IMR-90 (cell line): ENCODE results near the gene SAA1. TPM values are rescaled to one million over a fixed set of nuclear protein-coding genes. Genes with fewer than 3 reads are reported as not detected.

Source experiments
- ATAC-seq: fragments of 200-7000 bp; cut with Tn5 transposase; 2 replicates; pipeline ENCODE4 v1.9.1; 2020; ENCODE audit warnings: low read depth, mild to moderate bottlenecking, moderate library complexity
- BruUV-seq: library from RNA; stranded (reverse); fragments of 400-500 nt; replicated peaks from 2 replicates; lab custom pipeline; 2021; lab: Mats Ljungman, UMichigan
- CTCF ChIA-PET: fragments of 300-600 bp; formaldehyde crosslinking; extraction: SDS; loops from one replicate; lab custom pipeline; 2021; ENCODE audit warnings: antibody characterized with exemption; lab: Yijun Ruan, JAX
- POLR2A ChIA-PET: fragments of 300-600 bp; sonication (Branson Sonifier 250); formaldehyde crosslinking; loops from one replicate; lab custom pipeline; 2022; ENCODE audit warnings: antibody characterized with exemption; ENCODE audit not compliant: unreplicated experiment; lab: Charles Lee
- DNase-seq: peaks from one replicate; pipeline ENCODE4 v3.0.0; 2013
- H2AFZ ChIP-seq: replicated peaks from 2 replicates; pipeline ENCODE3; 2013; ENCODE audit warnings: low read length, mild to moderate bottlenecking; ENCODE audit not compliant: poor library complexity
- H2AK5ac ChIP-seq: 2 replicates; pipeline ENCODE4 v1.6.1; 2013; ENCODE audit warnings: low read depth, low read length, inconsistent platforms
- H2AK9ac ChIP-seq: replicated peaks from 2 replicates; pipeline ENCODE3; 2013; ENCODE audit warnings: mild to moderate bottlenecking, low read depth, low read length, moderate library complexity; ENCODE audit not compliant: poor library complexity
- H2BK120ac ChIP-seq: 2 replicates; pipeline ENCODE4 v1.6.1; 2013; ENCODE audit warnings: low read depth, low read length, inconsistent platforms
- H2BK15ac ChIP-seq: 3 replicates; pipeline ENCODE4 v1.6.1; 2013; ENCODE audit warnings: low read depth, low read length, inconsistent platforms
- H2BK20ac ChIP-seq: 2 replicates; pipeline ENCODE4 v1.6.1; 2013; ENCODE audit warnings: low read depth, mild to moderate bottlenecking, inconsistent platforms, low read length, moderate library complexity
- H2BK5ac ChIP-seq: 2 replicates; pipeline ENCODE4 v1.6.1; 2013; ENCODE audit warnings: mild to moderate bottlenecking, low read depth, low read length, inconsistent platforms; ENCODE audit not compliant: poor library complexity, severe bottlenecking
- H3K14ac ChIP-seq: replicated peaks from 2 replicates; pipeline ENCODE4 v1.6.1; 2013; ENCODE audit warnings: low read depth, low read length, inconsistent platforms
- H3K18ac ChIP-seq: 2 replicates; pipeline ENCODE4 v1.6.1; 2013; ENCODE audit warnings: low read depth, low read length, control low read depth
- H3K23ac ChIP-seq: 2 replicates; pipeline ENCODE4 v1.6.1; 2013; ENCODE audit warnings: low read depth, low read length, inconsistent platforms
- H3K27ac ChIP-seq: 2 replicates; pipeline ENCODE4 v1.5.1; 2013; ENCODE audit warnings: mild to moderate bottlenecking, control low read depth, low read length; ENCODE audit not compliant: insufficient read depth
- H3K27me3 ChIP-seq: 2 replicates; pipeline ENCODE4 v1.6.1; 2013; ENCODE audit warnings: low read length; ENCODE audit not compliant: control insufficient read depth, insufficient read depth
- H3K36me3 ChIP-seq: 2 replicates; pipeline ENCODE4 v1.6.1; 2013; ENCODE audit warnings: low read length, mixed read lengths; ENCODE audit not compliant: control insufficient read depth, insufficient read depth
- H3K4ac ChIP-seq: 2 replicates; pipeline ENCODE4 v1.6.1; 2013; ENCODE audit warnings: low read depth, low read length, inconsistent platforms
- H3K4me1 ChIP-seq: 2 replicates; pipeline ENCODE4 v1.6.1; 2013; ENCODE audit warnings: low read length, mixed read lengths; ENCODE audit not compliant: control insufficient read depth, insufficient read depth
- H3K4me2 ChIP-seq: 2 replicates; pipeline ENCODE4 v1.6.1; 2013; ENCODE audit warnings: low read depth, mild to moderate bottlenecking, control low read depth, low read length, moderate library complexity
- H3K4me3 ChIP-seq: 2 replicates; pipeline ENCODE4 v1.5.1; 2013; ENCODE audit warnings: low read depth, mild to moderate bottlenecking, control low read depth, low read length, moderate library complexity; ENCODE audit not compliant: insufficient read depth
- H3K56ac ChIP-seq: 2 replicates; pipeline ENCODE4 v1.6.1; 2013; ENCODE audit warnings: low read length, inconsistent platforms; ENCODE audit not compliant: insufficient read depth; ENCODE audit errors: extremely low read depth
- H3K79me1 ChIP-seq, 2 experiments: 2 replicates each; pipeline ENCODE4 v1.6.1; 2013; ENCODE audit warnings: low read length in 2 of 2, inconsistent platforms in 1 of 2, low read depth in 1 of 2
- H3K9ac ChIP-seq: 2 replicates; pipeline ENCODE4 v1.6.1; 2013; ENCODE audit warnings: low read depth, low read length, control low read depth
- H3K9me1 ChIP-seq: 2 replicates; pipeline ENCODE4 v1.6.1; 2013; ENCODE audit warnings: low read length, inconsistent platforms; ENCODE audit not compliant: insufficient read depth
- H3K9me3 ChIP-seq: 2 replicates; pipeline ENCODE4 v1.6.1; 2013; ENCODE audit warnings: low read length; ENCODE audit not compliant: control insufficient read depth, insufficient read depth
- H4K20me1 ChIP-seq: 2 replicates; pipeline ENCODE4 v1.6.1; 2013; ENCODE audit warnings: low read length, inconsistent platforms; ENCODE audit not compliant: insufficient read depth
- H4K5ac ChIP-seq: 2 replicates; pipeline ENCODE4 v1.6.1; 2013; ENCODE audit warnings: mild to moderate bottlenecking, low read depth, low read length, control low read depth
- H4K8ac ChIP-seq, 2 experiments: 2 replicates each; pipeline ENCODE4 v1.6.1; 2013; ENCODE audit warnings: low read depth in 2 of 2, low read length in 2 of 2, control low read depth in 1 of 2, inconsistent platforms in 1 of 2
- H4K91ac ChIP-seq: 2 replicates; pipeline ENCODE4 v1.6.1; 2013; ENCODE audit warnings: low read depth, low read length, inconsistent platforms; ENCODE audit not compliant: insufficient read depth
- BHLHE40 ChIP-seq: fragments of 150-350 bp; IDR thresholded peaks from 2 replicates; pipeline ENCODE4 v1.6.1; 2016; ENCODE audit warnings: mild to moderate bottlenecking, low read depth, low read length
- CEBPB ChIP-seq: IDR thresholded peaks from 2 replicates; pipeline ENCODE4 v1.6.1; 2012; ENCODE audit warnings: low read depth, low read length, improper control_type of control experiment
- CHD1 ChIP-seq: IDR thresholded peaks from 2 replicates; pipeline ENCODE4 v1.6.1; 2012; ENCODE audit warnings: low read depth, low read length, improper control_type of control experiment
- MAFK ChIP-seq: IDR thresholded peaks from 2 replicates; pipeline ENCODE4 v1.6.1; 2012; ENCODE audit warnings: low read depth, low read length, improper control_type of control experiment
- MXI1 ChIP-seq: IDR thresholded peaks from 2 replicates; pipeline ENCODE4 v1.6.1; 2012; ENCODE audit warnings: low read depth, mild to moderate bottlenecking, low read length, moderate library complexity, borderline replicate concordance
- POLR2A ChIP-seq: IDR thresholded peaks from 2 replicates; pipeline ENCODE4 v1.6.1; 2012; ENCODE audit warnings: mild to moderate bottlenecking, low read depth, low read length
- RFX5 ChIP-seq: IDR thresholded peaks from 2 replicates; pipeline ENCODE4 v1.8.0; 2012; ENCODE audit warnings: low read depth, mild to moderate bottlenecking, low read length, moderate library complexity
- SMC3 ChIP-seq: fragments of 150-350 bp; IDR thresholded peaks from 2 replicates; pipeline ENCODE4 v1.6.1; 2016; ENCODE audit warnings: low read depth, mild to moderate bottlenecking, antibody characterized with exemption, low read length, moderate library complexity
- WGBS, 2 experiments: methylation state at CpG; one replicate each; pipeline versions ENCODE4 v1.1.5 to v1.1.7; 2013; ENCODE audit warnings: missing lambda C conversion rate in 2 of 2; ENCODE audit not compliant: insufficient read length in 1 of 2; ENCODE audit errors: extremely low coverage in 2 of 2; 5-methylcytosine and 5-hydroxymethylcytosine counted together
- dilution Hi-C: fragments of 300-500 bp; cut with HindIII; formaldehyde crosslinking; loops from one replicate; pipeline ENCODE4 v1.14.3; 2018; ENCODE audit warnings: low sequenced_read_pairs; ENCODE audit not compliant: unreplicated experiment
- in situ Hi-C: fragments of 300-500 bp; cut with MboI; formaldehyde crosslinking; loops from 3 replicates; pipeline ENCODE4 v1.14.3; 2019; ENCODE audit warnings: low sequenced_read_pairs, inconsistent platforms, mixed read lengths
- intact Hi-C: fragments of 100-400 bp; cut with micrococcal nuclease; formaldehyde crosslinking; loops from 2 replicates; pipeline ENCODE4 v1.10.0; 2022
- polyA plus RNA-seq, 3 experiments: library from polyadenylated mRNA; depleted of rRNA; stranded (reverse); fragments of >200 nt; gene quantifications; 2 replicates each; pipeline ENCODE4 v1.2.3, GENCODE V29; 2012; ENCODE audit warnings: low replicate concordance in 1 of 3
- total RNA-seq: library from RNA; depleted of rRNA; stranded (reverse); fragments of >200 nt; gene quantifications from 2 replicates; pipeline ENCODE4 v1.2.3, GENCODE V29; 2012
- TF ChIP-seq, protein P1 (sequence below): conservative IDR thresholded peaks from 2 replicates; pipeline ENCODE4 v1.5.1; 2012; ENCODE audit warnings: mild to moderate bottlenecking, low read depth, low read length, improper control_type of control experiment

Gene SAA1
- total and polyA plus RNA-seq, 2 of the 4 experiments (the other 2 are of a cell fraction) = not detected

DNA sequence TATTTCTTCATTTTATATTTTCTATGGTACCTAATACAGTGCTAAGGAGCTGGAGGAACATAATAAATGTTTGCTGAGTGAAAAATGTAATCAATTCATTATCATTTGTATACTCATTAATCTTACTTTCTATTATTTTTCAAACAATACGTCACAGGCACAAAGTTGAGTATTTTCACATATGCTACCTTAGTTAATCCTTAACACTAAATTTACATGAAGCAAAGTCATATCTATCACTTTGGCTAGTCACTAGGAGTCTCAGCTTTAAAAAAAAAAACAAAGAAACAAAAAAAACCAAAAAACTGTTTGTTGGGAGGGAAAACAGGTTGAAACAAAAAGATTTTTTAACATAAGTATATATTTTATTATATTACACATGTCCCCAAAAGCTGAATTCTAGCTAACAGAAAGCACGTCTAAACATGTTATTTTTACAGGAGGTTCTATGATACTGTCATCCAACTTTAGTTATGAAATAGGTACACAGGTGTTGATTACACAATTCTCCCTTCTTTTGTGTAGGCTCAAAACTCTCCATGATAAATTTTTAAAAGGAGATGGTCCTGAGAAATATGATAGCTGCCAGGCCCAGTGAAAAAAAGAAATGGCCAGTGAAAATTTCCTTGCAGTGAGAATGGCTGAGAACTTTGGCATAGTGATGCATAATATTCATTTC, 41.5 kb downstream of the SAA1 start:
- H2AFZ ChIP-seq = no peak overlapping the region
- no TSS peak for BruUV-seq
- H3K9me1 ChIP-seq = peaks cover 3% of the 10 kb centered on the region; the same call in 1 of the 2 replicates
- H3K79me1 ChIP-seq = peaks cover 5 to 18% of the 10 kb centered on the region in 2 experiments; a peak in 3 of 4 replicates
- no peak overlapping the region for H3K23ac ChIP-seq
- no peak overlapping the region for H3K27ac ChIP-seq
- H3K56ac ChIP-seq = no peak overlapping the region
- H3K14ac ChIP-seq = no peak overlapping the region
- CTCF ChIA-PET = no interaction called here
- dilution Hi-C loops = no loop called here
- no peak overlapping the region for H2AK9ac ChIP-seq
- H3K4me2 ChIP-seq = no peak overlapping the region
- no peak overlapping the region for H2AK5ac ChIP-seq
- in situ Hi-C loops = no loop called here
- intact Hi-C loops = no loop called here
- no peak overlapping the region for H4K5ac ChIP-seq
- peaks cover 5% of the 10 kb centered on the region for H3K4me1 ChIP-seq
- H3K18ac ChIP-seq = no peak overlapping the region
- POLR2A ChIA-PET = no interaction called here
- no peaks in the 10 kb centered on the region for H3K27me3 ChIP-seq
- no peak for ATAC-seq
- TF ChIP-seq CHD1 (no peak), MAFK (no peak), RFX5 (no peak), CEBPB (no peak), MXI1 (no peak), BHLHE40 (no peak), SMC3 (no peak), POLR2A (no peak)
- TF ChIP-seq, protein P1, sequence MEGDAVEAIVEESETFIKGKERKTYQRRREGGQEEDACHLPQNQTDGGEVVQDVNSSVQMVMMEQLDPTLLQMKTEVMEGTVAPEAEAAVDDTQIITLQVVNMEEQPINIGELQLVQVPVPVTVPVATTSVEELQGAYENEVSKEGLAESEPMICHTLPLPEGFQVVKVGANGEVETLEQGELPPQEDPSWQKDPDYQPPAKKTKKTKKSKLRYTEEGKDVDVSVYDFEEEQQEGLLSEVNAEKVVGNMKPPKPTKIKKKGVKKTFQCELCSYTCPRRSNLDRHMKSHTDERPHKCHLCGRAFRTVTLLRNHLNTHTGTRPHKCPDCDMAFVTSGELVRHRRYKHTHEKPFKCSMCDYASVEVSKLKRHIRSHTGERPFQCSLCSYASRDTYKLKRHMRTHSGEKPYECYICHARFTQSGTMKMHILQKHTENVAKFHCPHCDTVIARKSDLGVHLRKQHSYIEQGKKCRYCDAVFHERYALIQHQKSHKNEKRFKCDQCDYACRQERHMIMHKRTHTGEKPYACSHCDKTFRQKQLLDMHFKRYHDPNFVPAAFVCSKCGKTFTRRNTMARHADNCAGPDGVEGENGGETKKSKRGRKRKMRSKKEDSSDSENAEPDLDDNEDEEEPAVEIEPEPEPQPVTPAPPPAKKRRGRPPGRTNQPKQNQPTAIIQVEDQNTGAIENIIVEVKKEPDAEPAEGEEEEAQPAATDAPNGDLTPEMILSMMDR = no peak
- H3K36me3 ChIP-seq = peaks cover 21% of the 10 kb centered on the region
- H4K20me1 ChIP-seq = no peaks in the 10 kb centered on the region
- H2BK120ac ChIP-seq = no peak overlapping the region
- no peak overlapping the region for H3K4ac ChIP-seq
- H2BK15ac ChIP-seq = no peak overlapping the region
- no peak overlapping the region for H3K4me3 ChIP-seq
- DNase-seq = no peak
- H4K91ac ChIP-seq = no peak overlapping the region
- no CpG with 5 or more reads among the region's 2 CpGs for WGBS, 2 experiments
- no peaks in the 10 kb centered on the region for H3K9me3 ChIP-seq
- no peak overlapping the region for H3K9ac ChIP-seq
- no peak overlapping the region for H2BK5ac ChIP-seq
- no peak overlapping the region for H2BK20ac ChIP-seq
- no peak overlapping the region for H4K8ac ChIP-seq
